ENCODE results near the gene SUSD6. TPM values are rescaled to one million over a fixed set of nuclear protein-coding genes. Genes with fewer than 3 reads are reported as not detected.

Gene SUSD6
- total RNA-seq, 1 experiment from 2014 or later, result 3.7 TPM

- Histone ChIP-seq H3K4me2 (ENCODE audit: insufficient read depth, insufficient read length, low read length) (no peak overlapping the region), H3K27me3 (ENCODE audit: insufficient read depth, low read length) (no peaks in the 10 kb centered on the region), H3K23me2 (ENCODE audit: insufficient read length, low read depth, low read length, poor library complexity, severe bottlenecking) (no peaks in the 10 kb centered on the region), H4K20me1 (ENCODE audit: control insufficient read depth, insufficient read depth, insufficient read length) (no peaks in the 10 kb centered on the region), H4K91ac (ENCODE audit: insufficient read length, low read depth, low read length) (no peak overlapping the region), H3K23ac (ENCODE audit: insufficient read length, low read depth, low read length) (no peak overlapping the region), H2BK20ac (ENCODE audit: low read depth, low read length, poor library complexity, severe bottlenecking) (no peak overlapping the region), H3K14ac (ENCODE audit: insufficient read depth, low read length) (no peak overlapping the region), H3K79me2 (ENCODE audit: insufficient read depth, low read length) (no peaks in the 10 kb centered on the region), H3K27ac (ENCODE audit: insufficient read length, low read depth, low read length) (no peak overlapping the region), H3K9me3 (ENCODE audit: control insufficient read depth, low read depth, low read length) (no peaks in the 10 kb centered on the region), H3K56ac (ENCODE audit: insufficient read length, low read depth, low read length) (no peak overlapping the region), H2BK120ac (ENCODE audit: low read depth, low read length, poor library complexity, severe bottlenecking) (no peak overlapping the region), H3K18ac (ENCODE audit: insufficient read length, low read depth, low read length) (no peak overlapping the region), H2AK5ac (ENCODE audit: insufficient read length, low read length) (no peak overlapping the region), H4K5ac (ENCODE audit: insufficient read length, low read depth, low read length) (no peak overlapping the region), H3K4ac (ENCODE audit: low read depth, low read length) (no peak overlapping the region), H2BK12ac (ENCODE audit: insufficient read length, low read depth, low read length) (no peak overlapping the region), H2BK15ac (ENCODE audit: low read depth, low read length) (no peak overlapping the region), H3K79me1 (ENCODE audit: insufficient read depth, low read depth, low read length, poor library complexity, severe bottlenecking) (no peaks in the 10 kb centered on the region), H4K8ac (replicated peaks; ENCODE audit: insufficient read length, low read depth, low read length) (no peak overlapping the region), H2BK5ac (ENCODE audit: insufficient read length, low read length) (no peak overlapping the region), H2AFZ (ENCODE audit: low read length) (no peak overlapping the region), H3T11ph (ENCODE audit: low read length) (no peak overlapping the region), H3K4me1 (ENCODE audit: insufficient read depth, low read length) (peaks cover 4% of the 10 kb centered on the region; the same call in 1 of the 2 replicates), H3K9ac (ENCODE audit: extremely low read depth, insufficient read length, low read length) (no peak overlapping the region)
- H3K27ac Mint-ChIP-seq, result no peak overlapping the region
- H3K27me3 Mint-ChIP-seq (ENCODE audit: low read depth), result no peaks in the 10 kb centered on the region
- H3K4me3 Mint-ChIP-seq, result no peak overlapping the region
- H3K36me3 Mint-ChIP-seq (ENCODE audit: insufficient read depth in 1 of 3, low read depth in 3 of 3), result no peaks in the 10 kb centered on the region; a peak in 2 of 7 replicates
- H3K9me3 Mint-ChIP-seq, result no peaks in the 10 kb centered on the region
- no peak for DNase-seq
- TF ChIP-seq, protein P1, sequence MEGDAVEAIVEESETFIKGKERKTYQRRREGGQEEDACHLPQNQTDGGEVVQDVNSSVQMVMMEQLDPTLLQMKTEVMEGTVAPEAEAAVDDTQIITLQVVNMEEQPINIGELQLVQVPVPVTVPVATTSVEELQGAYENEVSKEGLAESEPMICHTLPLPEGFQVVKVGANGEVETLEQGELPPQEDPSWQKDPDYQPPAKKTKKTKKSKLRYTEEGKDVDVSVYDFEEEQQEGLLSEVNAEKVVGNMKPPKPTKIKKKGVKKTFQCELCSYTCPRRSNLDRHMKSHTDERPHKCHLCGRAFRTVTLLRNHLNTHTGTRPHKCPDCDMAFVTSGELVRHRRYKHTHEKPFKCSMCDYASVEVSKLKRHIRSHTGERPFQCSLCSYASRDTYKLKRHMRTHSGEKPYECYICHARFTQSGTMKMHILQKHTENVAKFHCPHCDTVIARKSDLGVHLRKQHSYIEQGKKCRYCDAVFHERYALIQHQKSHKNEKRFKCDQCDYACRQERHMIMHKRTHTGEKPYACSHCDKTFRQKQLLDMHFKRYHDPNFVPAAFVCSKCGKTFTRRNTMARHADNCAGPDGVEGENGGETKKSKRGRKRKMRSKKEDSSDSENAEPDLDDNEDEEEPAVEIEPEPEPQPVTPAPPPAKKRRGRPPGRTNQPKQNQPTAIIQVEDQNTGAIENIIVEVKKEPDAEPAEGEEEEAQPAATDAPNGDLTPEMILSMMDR (conservative IDR thresholded peaks at IDR 0.05), result no peak
- WGBS (ENCODE audit: extremely low coverage, insufficient read length, low lambda C conversion rate), result no CpG with 5 or more reads among the region's 1 CpG
- peaks cover 21 to 32% of the 10 kb centered on the region in 2 experiments for H3K4me1 Mint-ChIP-seq
Observed at GRCh38 chr14:69665631-69666030, 54.2 kb downstream of the SUSD6 start.
